ENCODE data around the gene USP47. TPM values are rescaled to one million over a fixed set of nuclear protein-coding genes. Genes with fewer than 3 reads are reported as not detected.

Gene USP47
- total and polyA plus RNA-seq, 2 of the 13 experiments (the other 11 are each of a cell fraction or from before 2014, with no cell fraction given), result 12.2 to 52.7 TPM

- intact Hi-C loops (cut with micrococcal nuclease; ENCODE audit: unreplicated experiment) (no loop called here), in situ Hi-C loops (cut with HindIII; ENCODE audit: extremely low pct_ligation_motif_present, low pct_unique_long_range_greater_than_20kb) (no loop called here)
- Histone ChIP-seq H3K36me3 (replicated peaks in 1 of 2; ENCODE audit: control insufficient read depth in 1 of 2, insufficient read depth in 2 of 2, low read length in 2 of 2) (peaks cover 6 to 25% of the 10 kb centered on the region in 2 experiments; a peak in 4 of 5 replicates), H3K27me3 (ENCODE audit: control insufficient read depth in 1 of 2, insufficient read depth in 2 of 2, low read length in 2 of 2) (no peaks in the 10 kb centered on the region), H3K4me1 (ENCODE audit: insufficient read depth, low read length) (no peaks in the 10 kb centered on the region), H3K79me2 (ENCODE audit: insufficient read depth, low read length) (no peaks in the 10 kb centered on the region), H3K4me3 (replicated peaks in 1 of 3; ENCODE audit: insufficient read depth in 1 of 3, low read depth in 2 of 3, low read length in 3 of 3) (no peak overlapping the region), H3K4me2 (ENCODE audit: low read depth, low read length) (no peak overlapping the region), H4K20me1 (ENCODE audit: insufficient read depth, low read length) (no peaks in the 10 kb centered on the region), H3K9me3 (ENCODE audit: low read length) (no peaks in the 10 kb centered on the region), H2AFZ (ENCODE audit: low read length) (no peak overlapping the region), H3K27ac (ENCODE audit: extremely low read length, insufficient read depth, low read length) (no peak overlapping the region), H3K9ac (ENCODE audit: insufficient read depth, low read depth, low read length) (no peak overlapping the region)
- ATAC-seq (no peak), FAIRE-seq (no peak), DNase-seq (ENCODE audit: low spot score) (no peak)
- WGBS (ENCODE audit: low lambda C conversion rate), result 93% methylated on average over 2 of the region's 2 CpGs
- BruUV-seq (replicated peaks), result no TSS peak
- CTCF ChIA-PET (ENCODE audit: low intra/inter-chr PET ratio, low total read pairs), result no interaction called here
- TF ChIP-seq PHB2 (IDR thresholded peaks at IDR 0.05; ENCODE audit: partially characterized antibody), result no peak
- TF ChIP-seq, protein P1, sequence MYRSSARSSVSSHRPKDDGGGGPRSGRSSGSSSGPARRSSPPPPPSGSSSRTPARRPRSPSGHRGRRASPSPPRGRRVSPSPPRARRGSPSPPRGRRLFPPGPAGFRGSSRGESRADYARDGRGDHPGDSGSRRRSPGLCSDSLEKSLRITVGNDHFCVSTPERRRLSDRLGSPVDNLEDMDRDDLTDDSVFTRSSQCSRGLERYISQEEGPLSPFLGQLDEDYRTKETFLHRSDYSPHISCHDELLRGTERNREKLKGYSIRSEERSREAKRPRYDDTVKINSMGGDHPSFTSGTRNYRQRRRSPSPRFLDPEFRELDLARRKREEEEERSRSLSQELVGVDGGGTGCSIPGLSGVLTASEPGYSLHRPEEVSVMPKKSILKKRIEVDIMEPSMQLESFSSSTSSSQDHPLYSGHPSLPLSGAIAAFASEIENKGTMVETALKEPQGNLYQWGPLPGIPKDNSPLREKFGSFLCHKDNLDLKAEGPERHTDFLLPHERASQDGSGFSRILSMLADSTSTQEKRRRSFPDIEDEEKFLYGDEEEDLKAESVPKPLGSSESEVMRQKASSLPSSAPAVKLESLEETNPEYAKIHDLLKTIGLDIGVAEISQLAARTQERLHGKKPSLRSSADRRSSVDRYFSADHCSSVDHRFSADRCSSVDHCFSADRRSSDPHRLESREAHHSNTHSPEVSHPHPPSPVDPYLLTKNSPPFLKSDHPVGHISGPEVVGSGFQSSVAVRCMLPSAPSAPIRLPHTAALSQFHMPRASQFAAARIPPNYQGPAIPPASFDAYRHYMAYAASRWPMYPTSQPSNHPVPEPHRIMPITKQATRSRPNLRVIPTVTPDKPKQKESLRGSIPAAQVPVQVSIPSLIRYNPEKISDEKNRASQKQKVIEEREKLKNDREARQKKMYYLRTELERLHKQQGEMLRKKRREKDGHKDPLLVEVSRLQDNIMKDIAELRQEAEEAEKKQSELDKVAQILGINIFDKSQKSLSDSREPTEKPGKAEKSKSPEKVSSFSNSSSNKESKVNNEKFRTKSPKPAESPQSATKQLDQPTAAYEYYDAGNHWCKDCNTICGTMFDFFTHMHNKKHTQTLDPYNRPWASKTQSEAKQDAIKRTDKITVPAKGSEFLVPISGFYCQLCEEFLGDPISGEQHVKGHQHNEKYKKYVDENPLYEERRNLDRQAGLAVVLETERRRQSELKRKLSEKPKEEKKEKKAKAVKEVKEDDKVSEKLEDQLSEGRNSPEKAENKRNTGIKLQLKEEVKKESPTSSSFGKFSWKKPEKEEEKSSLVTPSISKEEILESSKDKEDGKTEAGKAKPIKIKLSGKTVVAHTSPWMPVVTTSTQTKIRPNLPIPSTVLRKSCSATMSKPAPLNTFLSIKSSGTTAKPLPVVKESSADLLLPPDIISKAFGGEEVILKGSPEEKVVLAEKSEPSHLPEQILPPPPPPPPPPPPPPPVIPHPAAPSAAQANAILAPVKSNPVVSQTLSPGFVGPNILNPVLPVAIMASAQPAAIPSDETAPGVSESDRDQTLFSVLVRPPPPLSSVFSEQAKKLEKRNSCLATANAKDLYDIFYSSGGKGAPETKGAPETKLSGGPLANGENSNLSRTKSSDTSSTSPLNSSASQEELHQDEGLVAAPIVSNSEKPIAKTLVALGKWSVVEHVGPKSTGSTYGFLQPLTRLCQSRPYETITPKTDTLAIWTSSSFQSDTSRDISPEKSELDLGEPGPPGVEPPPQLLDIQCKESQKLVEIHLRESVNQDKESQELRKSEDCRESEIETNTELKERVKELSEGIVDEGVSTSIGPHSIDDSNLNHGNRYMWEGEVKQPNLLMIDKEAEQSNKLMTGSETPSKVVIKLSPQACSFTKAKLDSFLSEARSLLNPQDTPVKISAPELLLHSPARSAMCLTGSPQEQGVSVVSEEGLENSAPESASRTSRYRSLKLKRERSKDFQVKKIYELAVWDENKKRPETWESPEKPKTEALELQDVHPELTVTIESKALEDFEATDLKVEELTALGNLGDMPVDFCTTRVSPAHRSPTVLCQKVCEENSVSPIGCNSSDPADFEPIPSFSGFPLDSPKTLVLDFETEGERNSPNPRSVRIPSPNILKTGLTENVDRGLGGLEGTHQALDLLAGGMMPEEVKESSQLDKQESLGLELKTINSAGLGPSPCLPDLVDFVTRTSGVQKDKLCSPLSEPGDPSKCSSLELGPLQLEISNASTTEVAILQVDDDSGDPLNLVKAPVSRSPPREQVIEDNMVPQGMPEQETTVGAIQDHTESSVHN (CRISPR knock-in tag; IDR thresholded peaks at IDR 0.05), result no peak
- no peak for TF ChIP-seq HNRNPH1 (optimal IDR thresholded peaks at IDR 0.05; ENCODE audit: low read depth, low read length)
- TF ChIP-seq, protein P2, sequence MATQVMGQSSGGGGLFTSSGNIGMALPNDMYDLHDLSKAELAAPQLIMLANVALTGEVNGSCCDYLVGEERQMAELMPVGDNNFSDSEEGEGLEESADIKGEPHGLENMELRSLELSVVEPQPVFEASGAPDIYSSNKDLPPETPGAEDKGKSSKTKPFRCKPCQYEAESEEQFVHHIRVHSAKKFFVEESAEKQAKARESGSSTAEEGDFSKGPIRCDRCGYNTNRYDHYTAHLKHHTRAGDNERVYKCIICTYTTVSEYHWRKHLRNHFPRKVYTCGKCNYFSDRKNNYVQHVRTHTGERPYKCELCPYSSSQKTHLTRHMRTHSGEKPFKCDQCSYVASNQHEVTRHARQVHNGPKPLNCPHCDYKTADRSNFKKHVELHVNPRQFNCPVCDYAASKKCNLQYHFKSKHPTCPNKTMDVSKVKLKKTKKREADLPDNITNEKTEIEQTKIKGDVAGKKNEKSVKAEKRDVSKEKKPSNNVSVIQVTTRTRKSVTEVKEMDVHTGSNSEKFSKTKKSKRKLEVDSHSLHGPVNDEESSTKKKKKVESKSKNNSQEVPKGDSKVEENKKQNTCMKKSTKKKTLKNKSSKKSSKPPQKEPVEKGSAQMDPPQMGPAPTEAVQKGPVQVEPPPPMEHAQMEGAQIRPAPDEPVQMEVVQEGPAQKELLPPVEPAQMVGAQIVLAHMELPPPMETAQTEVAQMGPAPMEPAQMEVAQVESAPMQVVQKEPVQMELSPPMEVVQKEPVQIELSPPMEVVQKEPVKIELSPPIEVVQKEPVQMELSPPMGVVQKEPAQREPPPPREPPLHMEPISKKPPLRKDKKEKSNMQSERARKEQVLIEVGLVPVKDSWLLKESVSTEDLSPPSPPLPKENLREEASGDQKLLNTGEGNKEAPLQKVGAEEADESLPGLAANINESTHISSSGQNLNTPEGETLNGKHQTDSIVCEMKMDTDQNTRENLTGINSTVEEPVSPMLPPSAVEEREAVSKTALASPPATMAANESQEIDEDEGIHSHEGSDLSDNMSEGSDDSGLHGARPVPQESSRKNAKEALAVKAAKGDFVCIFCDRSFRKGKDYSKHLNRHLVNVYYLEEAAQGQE (IDR thresholded peaks at IDR 0.05; ENCODE audit: borderline replicate concordance in 1 of 2, low read depth in 1 of 2, low read length in 2 of 2), result no peak
- TF ChIP-seq MXI1 (IDR thresholded peaks at IDR 0.05; ENCODE audit: borderline replicate concordance, low read depth, low read length), result no peak
- TF ChIP-seq ZNF562 (CRISPR knock-in tag; IDR thresholded peaks at IDR 0.05; ENCODE audit: borderline replicate concordance), result no peak
- no peak for TF ChIP-seq GABPB1 (CRISPR knock-in tag; IDR thresholded peaks at IDR 0.05)
- no peak for TF ChIP-seq ZNF138 (CRISPR knock-in tag; IDR thresholded peaks at IDR 0.05; ENCODE audit: low read depth)
- TF ChIP-seq ZNF451 (CRISPR knock-in tag; IDR thresholded peaks at IDR 0.05), result no peak
- TF ChIP-seq RCOR2 (CRISPR knock-in tag; IDR thresholded peaks at IDR 0.05), result no peak
- POLR2A ChIA-PET, result no interaction called here
Measured at GRCh38 chr11:11898648-11899047, 56.9 kb downstream of the USP47 start.
